Stimulated activated CD4-positive, alpha-beta T cell treated with anti-CD3 and anti-CD28 coated beads, Interleukin-4, amount 100 ng/mL, for 48 hours (primary cell): ENCODE data around the gene HUNK.

Experiments used
- DNase-seq, 2 donors: peaks; one replicate each; pipeline ENCODE4 v3.0.0-alpha.2; 2020; ENCODE audit warnings: low read depth in 2 of 2

The HUNK gene

GRCh38 chr21:32044205-32045180 lies 171.7 kb downstream of the HUNK start:
- no peak for DNase-seq

GRCh38 chr21:32046191-32046590 lies 173.4 kb downstream of the HUNK start:
- DNase-seq: no peak

GRCh38 chr21:32048353-32048752 lies 175.5 kb downstream of the HUNK start:
- no peak for DNase-seq
